Measurements from ENCODE around the gene PLPP3.

Gene PLPP3

GRCh38 chr1:56491441-56491840 is 87.9 kb downstream of the PLPP3 start:
- peak; percentile 68 for DNase-seq (ENCODE audit: low read depth)
- no peak overlapping the region for H3K4me3 ChIP-seq (replicated peaks; ENCODE audit: low read depth, low read length)
- TF ChIP-seq, protein P1, sequence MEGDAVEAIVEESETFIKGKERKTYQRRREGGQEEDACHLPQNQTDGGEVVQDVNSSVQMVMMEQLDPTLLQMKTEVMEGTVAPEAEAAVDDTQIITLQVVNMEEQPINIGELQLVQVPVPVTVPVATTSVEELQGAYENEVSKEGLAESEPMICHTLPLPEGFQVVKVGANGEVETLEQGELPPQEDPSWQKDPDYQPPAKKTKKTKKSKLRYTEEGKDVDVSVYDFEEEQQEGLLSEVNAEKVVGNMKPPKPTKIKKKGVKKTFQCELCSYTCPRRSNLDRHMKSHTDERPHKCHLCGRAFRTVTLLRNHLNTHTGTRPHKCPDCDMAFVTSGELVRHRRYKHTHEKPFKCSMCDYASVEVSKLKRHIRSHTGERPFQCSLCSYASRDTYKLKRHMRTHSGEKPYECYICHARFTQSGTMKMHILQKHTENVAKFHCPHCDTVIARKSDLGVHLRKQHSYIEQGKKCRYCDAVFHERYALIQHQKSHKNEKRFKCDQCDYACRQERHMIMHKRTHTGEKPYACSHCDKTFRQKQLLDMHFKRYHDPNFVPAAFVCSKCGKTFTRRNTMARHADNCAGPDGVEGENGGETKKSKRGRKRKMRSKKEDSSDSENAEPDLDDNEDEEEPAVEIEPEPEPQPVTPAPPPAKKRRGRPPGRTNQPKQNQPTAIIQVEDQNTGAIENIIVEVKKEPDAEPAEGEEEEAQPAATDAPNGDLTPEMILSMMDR (IDR thresholded peaks at IDR 0.05; ENCODE audit: low read length, missing control alignments): no peak

- no peak for DNase-seq (ENCODE audit: low read depth)
- H3K4me3 ChIP-seq (replicated peaks; ENCODE audit: low read depth, low read length): no peak overlapping the region
- TF ChIP-seq, protein P1 (IDR thresholded peaks at IDR 0.05; ENCODE audit: low read length, missing control alignments): no peak
These were observed 88.7 kb downstream of the PLPP3 start for GRCh38 chr1:56490619-56491018.

GRCh38 chr1:56489695-56490094 is 89.7 kb downstream of the PLPP3 start:
- TF ChIP-seq, protein P1 (IDR thresholded peaks at IDR 0.05; ENCODE audit: low read length, missing control alignments): no peak
- no peak overlapping the region for H3K4me3 ChIP-seq (replicated peaks; ENCODE audit: low read depth, low read length)
- no peak for DNase-seq (ENCODE audit: low read depth)

GRCh38 chr1:56484695-56485094 is 94.7 kb downstream of the PLPP3 start:
- DNase-seq (ENCODE audit: low read depth): no peak
- no peak overlapping the region for H3K4me3 ChIP-seq (replicated peaks; ENCODE audit: low read depth, low read length)
- TF ChIP-seq, protein P1 (IDR thresholded peaks at IDR 0.05; ENCODE audit: low read length, missing control alignments): no peak

GRCh38 chr1:56483104-56483503 is 96.3 kb downstream of the PLPP3 start:
- no peak overlapping the region for H3K4me3 ChIP-seq (replicated peaks; ENCODE audit: low read depth, low read length)
- no peak for DNase-seq (ENCODE audit: low read depth)
- TF ChIP-seq, protein P1 (IDR thresholded peaks at IDR 0.05; ENCODE audit: low read length, missing control alignments): no peak

DNA sequence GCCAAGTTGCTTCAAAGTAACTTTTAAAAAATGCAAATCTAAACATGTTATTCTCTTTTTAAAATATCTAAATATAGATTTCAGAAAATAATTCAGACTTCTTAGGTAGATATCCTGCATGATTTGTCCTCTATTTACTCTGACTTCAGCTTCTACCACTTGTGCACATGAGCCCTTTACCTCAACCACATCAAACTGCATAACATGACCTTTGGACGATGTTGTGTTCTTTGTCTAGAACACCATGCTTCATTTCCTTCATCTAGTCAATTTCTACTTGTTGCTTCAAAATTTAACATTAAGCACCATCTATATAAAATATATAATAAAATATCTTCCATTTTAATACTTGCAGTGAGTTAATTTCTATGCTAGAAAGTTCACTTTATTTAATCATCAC is 96.9 kb downstream of the PLPP3 start:
- DNase-seq (ENCODE audit: low read depth): no peak
- no peak overlapping the region for H3K4me3 ChIP-seq (replicated peaks; ENCODE audit: low read depth, low read length)
- TF ChIP-seq, protein P1 (IDR thresholded peaks at IDR 0.05; ENCODE audit: low read length, missing control alignments): no peak

- no peak overlapping the region for H3K4me3 ChIP-seq (replicated peaks; ENCODE audit: low read depth, low read length)
- DNase-seq (ENCODE audit: low read depth): no peak
- TF ChIP-seq, protein P1 (IDR thresholded peaks at IDR 0.05; ENCODE audit: low read length, missing control alignments): no peak
These were observed 98.1 kb downstream of the PLPP3 start for GRCh38 chr1:56481140-56481694.

All from fibroblast of pulmonary artery (primary cell).